ENCODE data around the gene MAPK1. TPM values are rescaled to one million over a fixed set of nuclear protein-coding genes. Genes with fewer than 3 reads are reported as not detected.

The MAPK1 gene
- total RNA-seq, 1 donor: 46.3 TPM

- peaks cover 12% of the 10 kb centered on the region for H3K4me1 ChIP-seq (ENCODE audit: insufficient read depth, low read length)
- H3K27ac ChIP-seq (ENCODE audit: low read depth, low read length): peak overlapping the region; percentile 30
- peaks cover 14% of the 10 kb centered on the region for H3K79me2 ChIP-seq (ENCODE audit: insufficient read depth, low read length)
- no peak for TF ChIP-seq CTCF (IDR thresholded peaks at IDR 0.05; ENCODE audit: extremely low read depth, low read depth, low read length)
- H2AFZ ChIP-seq (ENCODE audit: low read length): no peak overlapping the region
- no peak overlapping the region for H3K4me3 ChIP-seq (ENCODE audit: insufficient read depth, low read length)
- no peak overlapping the region for H3K4me2 ChIP-seq (ENCODE audit: insufficient read depth, low read length)
- no peaks in the 10 kb centered on the region for H3K27me3 ChIP-seq (ENCODE audit: insufficient read depth, low read length)
- H3K9me3 ChIP-seq (ENCODE audit: low read depth, low read length): no peaks in the 10 kb centered on the region
- H3K36me3 ChIP-seq (ENCODE audit: insufficient read depth, low read length): peaks cover 16% of the 10 kb centered on the region
- peak; percentile 95 for DNase-seq (ENCODE audit: insufficient read length, low spot score, missing footprints)
- H4K20me1 ChIP-seq (ENCODE audit: insufficient read depth, low read length): peaks cover 17% of the 10 kb centered on the region
These were observed 88.6 kb downstream of the MAPK1 start for GRCh38 chr22:21778705-21779363.

- Histone ChIP-seq H2AFZ (ENCODE audit: low read length) (no peak overlapping the region), H3K4me1 (ENCODE audit: insufficient read depth, low read length) (no peaks in the 10 kb centered on the region), H3K79me2 (ENCODE audit: insufficient read depth, low read length) (no peaks in the 10 kb centered on the region), H3K4me2 (ENCODE audit: insufficient read depth, low read length) (no peak overlapping the region), H3K27me3 (ENCODE audit: insufficient read depth, low read length) (no peaks in the 10 kb centered on the region), H3K27ac (ENCODE audit: low read depth, low read length) (no peak overlapping the region), H3K4me3 (ENCODE audit: insufficient read depth, low read length) (no peak overlapping the region), H3K9me3 (ENCODE audit: low read depth, low read length) (no peaks in the 10 kb centered on the region), H4K20me1 (ENCODE audit: insufficient read depth, low read length) (peaks cover 6% of the 10 kb centered on the region), H3K36me3 (ENCODE audit: insufficient read depth, low read length) (peaks cover 48% of the 10 kb centered on the region)
- DNase-seq (ENCODE audit: insufficient read length, low spot score, missing footprints): no peak
- TF ChIP-seq CTCF (IDR thresholded peaks at IDR 0.05; ENCODE audit: extremely low read depth, low read depth, low read length): no peak
These were observed 95.8 kb downstream of the MAPK1 start for GRCh38 chr22:21771631-21771976.

- no peak for TF ChIP-seq CTCF (IDR thresholded peaks at IDR 0.05; ENCODE audit: extremely low read depth, low read depth, low read length)
- Histone ChIP-seq H3K4me3 (ENCODE audit: insufficient read depth, low read length) (no peak overlapping the region), H3K4me1 (ENCODE audit: insufficient read depth, low read length) (no peaks in the 10 kb centered on the region), H3K9me3 (ENCODE audit: low read depth, low read length) (no peaks in the 10 kb centered on the region), H3K27ac (ENCODE audit: low read depth, low read length) (no peak overlapping the region), H3K27me3 (ENCODE audit: insufficient read depth, low read length) (no peaks in the 10 kb centered on the region), H3K4me2 (ENCODE audit: insufficient read depth, low read length) (no peak overlapping the region), H2AFZ (ENCODE audit: low read length) (no peak overlapping the region), H3K79me2 (ENCODE audit: insufficient read depth, low read length) (no peaks in the 10 kb centered on the region), H3K36me3 (ENCODE audit: insufficient read depth, low read length) (peaks cover 71% of the 10 kb centered on the region), H4K20me1 (ENCODE audit: insufficient read depth, low read length) (no peaks in the 10 kb centered on the region)
- DNase-seq (ENCODE audit: insufficient read length, low spot score, missing footprints): no peak
These were observed 99.0 kb downstream of the MAPK1 start for GRCh38 chr22:21768435-21768834.

- no peak for DNase-seq (ENCODE audit: insufficient read length, low spot score, missing footprints)
- TF ChIP-seq CTCF (IDR thresholded peaks at IDR 0.05; ENCODE audit: extremely low read depth, low read depth, low read length): no peak
- Histone ChIP-seq H2AFZ (ENCODE audit: low read length) (no peak overlapping the region), H3K4me2 (ENCODE audit: insufficient read depth, low read length) (no peak overlapping the region), H3K27ac (ENCODE audit: low read depth, low read length) (no peak overlapping the region), H3K27me3 (ENCODE audit: insufficient read depth, low read length) (no peaks in the 10 kb centered on the region), H3K9me3 (ENCODE audit: low read depth, low read length) (no peaks in the 10 kb centered on the region), H3K79me2 (ENCODE audit: insufficient read depth, low read length) (no peaks in the 10 kb centered on the region), H3K4me3 (ENCODE audit: insufficient read depth, low read length) (no peak overlapping the region), H4K20me1 (ENCODE audit: insufficient read depth, low read length) (no peaks in the 10 kb centered on the region), H3K36me3 (ENCODE audit: insufficient read depth, low read length) (peaks cover 72% of the 10 kb centered on the region), H3K4me1 (ENCODE audit: insufficient read depth, low read length) (peaks cover under 1% of the 10 kb centered on the region)
These were observed 100.6 kb downstream of the MAPK1 start for GRCh38 chr22:21766691-21767462.
